Measurements from ENCODE around the gene TARBP1.
"Not testable (repeated sequence)": the region's sequence is repeated elsewhere in the genome, so short reads cannot be mapped to it uniquely, and the experiment has no call there.

The TARBP1 gene

DNA sequence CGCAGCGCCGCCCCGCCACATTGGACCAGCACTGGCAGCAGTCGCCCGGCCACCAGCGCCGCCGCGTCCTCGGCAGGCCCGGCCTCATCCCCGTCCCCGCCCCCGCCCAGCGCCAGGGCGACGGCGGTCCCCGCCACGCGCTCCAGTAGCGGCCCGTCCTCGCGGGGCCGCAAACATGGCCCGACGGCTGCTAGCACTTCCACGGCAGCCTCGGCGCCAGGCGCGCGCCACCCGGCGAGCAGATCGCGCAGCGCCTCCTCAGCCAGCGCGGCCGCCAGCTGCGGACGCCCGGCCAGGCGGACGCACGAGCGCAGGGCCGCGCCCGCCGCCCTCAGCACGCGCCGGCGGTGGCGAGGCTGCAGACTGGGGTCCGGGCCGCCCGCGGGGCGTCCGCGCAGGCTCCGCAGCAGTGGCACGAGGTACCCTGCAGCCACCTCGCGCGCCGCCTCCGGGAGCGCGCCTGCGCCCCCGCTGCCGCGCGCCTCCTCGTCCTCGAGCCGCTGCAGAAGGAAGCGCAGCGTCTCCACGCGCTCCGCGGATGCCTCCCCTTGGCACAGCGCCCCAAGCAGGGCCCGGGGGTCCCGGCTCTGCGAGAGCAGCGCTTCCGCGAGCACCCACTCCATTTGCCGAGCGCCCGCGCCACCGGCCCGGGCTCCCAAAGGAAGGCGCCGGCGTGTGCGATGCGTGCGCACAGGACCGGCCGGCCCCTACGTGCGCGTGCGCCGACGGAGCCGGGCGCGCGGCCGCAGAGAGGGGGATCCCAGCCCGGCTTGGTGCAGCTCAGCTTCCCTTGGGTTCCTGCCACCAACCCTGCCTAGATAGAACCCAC lies at the start of gene TARBP1:
TSS of gene TARBP1 (minus strand) at position 699 of the 829 bp plus-strand sequence. CDS start at position 623, 76 bp downstream.
- H3K27ac ChIP-seq (ENCODE audit: low read length), result no peak within 1 kb of the TSS
- H3K9me3 ChIP-seq (ENCODE audit: control insufficient read depth, low read depth, low read length), result no peaks in the 10 kb centered on the region
- peaks cover 30% of the 10 kb centered on the region for H3K27me3 ChIP-seq (ENCODE audit: control insufficient read depth, insufficient read depth, low read length)
- H3K36me3 ChIP-seq (ENCODE audit: control insufficient read depth, low read depth, low read length), result no peaks in the 10 kb centered on the region
- H3K4me1 ChIP-seq (ENCODE audit: control insufficient read depth, low read depth, low read length), result peaks cover 15% of the 10 kb centered on the region
- H3K9ac ChIP-seq (ENCODE audit: low read length), result peak within 1 kb of the TSS; percentile 69
- peak within 1 kb of the TSS; percentile 73 for H3K4me3 ChIP-seq (ENCODE audit: low read length)

- Histone ChIP-seq H3K27me3 (ENCODE audit: control insufficient read depth, insufficient read depth, low read length) (no peaks in the 10 kb centered on the region), H3K9me3 (ENCODE audit: control insufficient read depth, low read depth, low read length) (no peaks in the 10 kb centered on the region), H3K4me1 (ENCODE audit: control insufficient read depth, low read depth, low read length) (peaks cover 19% of the 10 kb centered on the region), H3K4me3 (ENCODE audit: low read length) (no peak overlapping the region), H3K36me3 (ENCODE audit: control insufficient read depth, low read depth, low read length) (no peaks in the 10 kb centered on the region), H3K27ac (ENCODE audit: low read length) (no peak overlapping the region), H3K9ac (ENCODE audit: low read length) (no peak overlapping the region)
Measured at GRCh38 chr1:234528074-234528865, 49.3 kb upstream of the TARBP1 start.

- no peaks in the 10 kb centered on the region for H3K36me3 ChIP-seq (ENCODE audit: control insufficient read depth, low read depth, low read length)
- no peak overlapping the region for H3K9ac ChIP-seq (ENCODE audit: low read length)
- H3K9me3 ChIP-seq (ENCODE audit: control insufficient read depth, low read depth, low read length), result no peaks in the 10 kb centered on the region
- no peak overlapping the region for H3K27ac ChIP-seq (ENCODE audit: low read length)
- H3K4me3 ChIP-seq (ENCODE audit: low read length), result no peak overlapping the region
- H3K4me1 ChIP-seq (ENCODE audit: control insufficient read depth, low read depth, low read length), result peaks cover 21% of the 10 kb centered on the region
- no peaks in the 10 kb centered on the region for H3K27me3 ChIP-seq (ENCODE audit: control insufficient read depth, insufficient read depth, low read length)
Measured at GRCh38 chr1:234527346-234527745, 48.4 kb upstream of the TARBP1 start.

- no peak overlapping the region for H3K9ac ChIP-seq (ENCODE audit: low read length)
- H3K36me3 ChIP-seq (ENCODE audit: control insufficient read depth, low read depth, low read length), result no peaks in the 10 kb centered on the region
- H3K4me3 ChIP-seq (ENCODE audit: low read length), result no peak overlapping the region
- H3K27ac ChIP-seq (ENCODE audit: low read length), result no peak overlapping the region
- H3K27me3 ChIP-seq (ENCODE audit: control insufficient read depth, insufficient read depth, low read length), result no peaks in the 10 kb centered on the region
- peaks cover 18% of the 10 kb centered on the region for H3K4me1 ChIP-seq (ENCODE audit: control insufficient read depth, low read depth, low read length)
- no peaks in the 10 kb centered on the region for H3K9me3 ChIP-seq (ENCODE audit: control insufficient read depth, low read depth, low read length)
Measured at GRCh38 chr1:234526922-234527321, 47.9 kb upstream of the TARBP1 start.

DNA sequence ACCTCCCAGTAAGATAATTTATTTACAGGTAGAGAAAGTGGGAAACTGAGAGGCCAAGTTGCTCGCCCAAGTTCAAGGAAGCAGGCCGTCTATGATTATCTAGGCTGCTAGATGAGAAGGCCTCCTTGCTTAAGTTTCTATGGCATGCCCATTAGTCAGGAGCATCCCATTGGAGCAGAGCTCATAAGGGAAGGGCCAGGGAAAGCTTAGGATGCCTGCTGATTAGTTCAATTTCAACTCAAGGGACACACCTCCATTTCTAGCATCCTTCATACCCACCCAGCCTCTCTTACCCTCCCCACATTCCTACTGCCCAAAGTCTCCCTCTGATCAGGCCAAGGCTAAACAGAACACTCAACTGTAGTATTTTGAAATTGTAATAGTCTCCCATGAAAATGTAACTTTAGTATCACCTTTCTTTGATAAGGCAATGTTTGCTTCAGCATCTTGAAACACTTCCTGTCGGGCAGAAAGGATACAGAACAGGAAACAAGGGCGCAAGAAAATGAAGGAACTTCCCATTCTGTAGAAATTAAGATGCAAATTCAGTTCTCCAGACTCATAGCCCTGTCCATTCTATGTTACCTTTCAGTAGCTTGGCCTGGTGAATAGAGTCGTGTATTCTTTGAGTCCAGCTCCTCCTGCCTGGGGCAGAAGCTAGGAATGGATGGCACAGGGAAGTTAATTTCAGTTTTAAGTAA lies 46.3 kb upstream of the TARBP1 start:
- no peaks in the 10 kb centered on the region for H3K9me3 ChIP-seq (ENCODE audit: control insufficient read depth, low read depth, low read length)
- H3K36me3 ChIP-seq (ENCODE audit: control insufficient read depth, low read depth, low read length), result no peaks in the 10 kb centered on the region
- H3K27me3 ChIP-seq (ENCODE audit: control insufficient read depth, insufficient read depth, low read length), result no peaks in the 10 kb centered on the region
- H3K4me1 ChIP-seq (ENCODE audit: control insufficient read depth, low read depth, low read length), result peaks cover 9% of the 10 kb centered on the region
- no peak overlapping the region for H3K4me3 ChIP-seq (ENCODE audit: low read length)
- H3K9ac ChIP-seq (ENCODE audit: low read length), result no peak overlapping the region
- H3K27ac ChIP-seq (ENCODE audit: low read length), result no peak overlapping the region

DNA sequence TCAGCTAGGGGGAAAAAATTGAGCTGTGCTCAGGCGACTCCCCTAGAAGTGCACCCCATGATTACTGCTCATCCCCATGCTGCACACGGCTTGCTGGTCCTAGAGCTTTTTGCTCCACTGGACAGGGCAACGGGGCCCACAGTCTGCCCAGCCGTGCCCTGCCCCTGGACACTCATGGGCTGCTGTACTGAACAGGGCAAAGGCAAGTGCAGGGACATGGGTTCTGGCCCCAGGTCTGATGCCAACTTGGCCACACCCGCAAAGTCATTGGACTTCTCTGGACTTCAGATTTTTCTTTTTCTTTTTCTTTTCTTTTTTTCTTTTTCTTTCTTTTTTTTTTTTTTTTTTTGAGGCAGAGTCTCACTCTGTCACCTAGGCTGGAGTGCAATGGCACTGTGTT lies 42.9 kb upstream of the TARBP1 start:
- Histone ChIP-seq H3K9ac (ENCODE audit: low read length) (no peak overlapping the region), H3K36me3 (ENCODE audit: control insufficient read depth, low read depth, low read length) (no peaks in the 10 kb centered on the region), H3K4me1 (ENCODE audit: control insufficient read depth, low read depth, low read length) (peaks cover 9% of the 10 kb centered on the region), H3K9me3 (ENCODE audit: control insufficient read depth, low read depth, low read length) (no peaks in the 10 kb centered on the region), H3K27ac (ENCODE audit: low read length) (no peak overlapping the region), H3K4me3 (ENCODE audit: low read length) (no peak overlapping the region), H3K27me3 (ENCODE audit: control insufficient read depth, insufficient read depth, low read length) (no peaks in the 10 kb centered on the region)

DNA sequence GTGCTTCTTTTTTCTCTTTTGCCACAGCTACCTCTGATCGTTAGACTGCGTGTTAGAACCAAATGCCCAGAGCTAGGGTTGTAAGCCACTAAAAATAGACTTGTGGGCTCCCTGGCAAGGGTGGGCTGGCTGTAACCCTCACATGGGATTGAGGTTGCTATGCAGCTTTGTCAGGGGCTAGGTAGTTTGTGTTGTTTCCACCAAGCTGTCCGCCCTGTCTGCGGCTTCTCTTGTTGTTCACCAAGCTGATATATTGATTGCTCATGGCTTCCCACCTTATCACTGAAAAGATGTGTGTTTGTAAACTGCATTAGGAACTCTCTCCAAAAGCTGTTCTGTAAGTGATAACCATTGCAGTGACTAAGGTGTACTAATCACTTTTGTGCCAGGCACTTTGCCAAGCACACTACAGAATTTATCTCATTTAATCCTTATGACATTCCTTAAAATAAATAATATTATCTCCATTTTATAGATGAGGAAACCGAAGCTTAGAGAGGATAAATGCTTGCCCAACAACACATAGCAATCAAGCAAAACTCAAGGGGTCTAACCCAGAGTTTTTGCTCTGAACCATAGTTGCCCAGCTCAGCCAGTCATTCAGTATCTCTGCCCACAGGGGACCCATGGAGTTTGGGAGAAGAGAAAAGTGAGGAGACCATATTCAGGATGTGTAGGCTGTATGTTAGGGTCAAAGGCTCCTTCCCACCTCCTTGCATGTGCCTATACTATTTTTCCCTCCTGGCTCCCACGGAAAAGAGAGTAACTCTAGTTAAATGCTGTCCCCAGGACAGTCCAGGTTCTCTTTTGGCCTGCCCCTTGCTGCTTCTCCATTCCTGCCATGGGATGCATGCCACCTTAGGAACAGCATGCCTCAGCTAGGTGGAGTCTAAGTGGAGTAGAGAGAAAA lies 42.2 kb upstream of the TARBP1 start:
- no peak overlapping the region for H3K27ac ChIP-seq (ENCODE audit: low read length)
- H3K4me1 ChIP-seq (ENCODE audit: control insufficient read depth, low read depth, low read length), result peaks cover 9% of the 10 kb centered on the region
- H3K36me3 ChIP-seq (ENCODE audit: control insufficient read depth, low read depth, low read length), result no peaks in the 10 kb centered on the region
- no peaks in the 10 kb centered on the region for H3K27me3 ChIP-seq (ENCODE audit: control insufficient read depth, insufficient read depth, low read length)
- no peak overlapping the region for H3K4me3 ChIP-seq (ENCODE audit: low read length)
- H3K9me3 ChIP-seq (ENCODE audit: control insufficient read depth, low read depth, low read length), result no peaks in the 10 kb centered on the region
- no peak overlapping the region for H3K9ac ChIP-seq (ENCODE audit: low read length)

- Histone ChIP-seq H3K4me1 (ENCODE audit: control insufficient read depth, low read depth, low read length) (peaks cover 20% of the 10 kb centered on the region), H3K27me3 (ENCODE audit: control insufficient read depth, insufficient read depth, low read length) (no peaks in the 10 kb centered on the region), H3K9me3 (ENCODE audit: control insufficient read depth, low read depth, low read length) (no peaks in the 10 kb centered on the region), H3K4me3 (ENCODE audit: low read length) (no peak overlapping the region), H3K9ac (ENCODE audit: low read length) (no peak overlapping the region), H3K36me3 (ENCODE audit: control insufficient read depth, low read depth, low read length) (no peaks in the 10 kb centered on the region), H3K27ac (ENCODE audit: low read length) (no peak overlapping the region)
Measured at GRCh38 chr1:234519506-234519905, 40.5 kb upstream of the TARBP1 start.

DNA sequence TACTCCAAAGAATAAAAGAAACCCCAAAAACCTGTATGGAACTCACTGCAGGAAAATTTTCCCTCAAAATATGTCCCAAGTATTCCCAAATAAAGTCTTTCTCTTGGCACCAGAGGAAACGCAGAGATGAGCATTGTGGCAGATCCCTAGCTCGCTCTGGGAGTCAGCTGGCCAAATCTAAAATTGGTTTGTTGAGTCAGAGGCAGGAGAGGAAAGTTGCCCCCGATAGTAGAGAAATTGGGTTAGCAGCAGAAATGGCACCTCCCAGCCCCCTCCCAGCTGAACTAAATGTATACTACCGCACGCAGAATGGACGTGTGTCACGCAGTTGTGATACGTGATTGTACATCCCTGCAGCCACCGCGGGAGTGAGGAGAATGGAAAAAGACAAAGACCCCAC lies 39.9 kb upstream of the TARBP1 start:
- H3K36me3 ChIP-seq (ENCODE audit: control insufficient read depth, low read depth, low read length), result no peaks in the 10 kb centered on the region
- H3K9ac ChIP-seq (ENCODE audit: low read length), result no peak overlapping the region
- no peak overlapping the region for H3K4me3 ChIP-seq (ENCODE audit: low read length)
- no peaks in the 10 kb centered on the region for H3K27me3 ChIP-seq (ENCODE audit: control insufficient read depth, insufficient read depth, low read length)
- no peaks in the 10 kb centered on the region for H3K9me3 ChIP-seq (ENCODE audit: control insufficient read depth, low read depth, low read length)
- H3K4me1 ChIP-seq (ENCODE audit: control insufficient read depth, low read depth, low read length), result peaks cover 18% of the 10 kb centered on the region
- H3K27ac ChIP-seq (ENCODE audit: low read length), result no peak overlapping the region

GRCh38 chr1:234518086-234518485 lies 39.1 kb upstream of the TARBP1 start:
- H3K9me3 ChIP-seq (ENCODE audit: control insufficient read depth, low read depth, low read length); H3K9ac ChIP-seq (ENCODE audit: low read length); H3K4me3 ChIP-seq (ENCODE audit: low read length); H3K27me3 ChIP-seq (ENCODE audit: control insufficient read depth, insufficient read depth, low read length); H3K36me3 ChIP-seq (ENCODE audit: control insufficient read depth, low read depth, low read length); H3K27ac ChIP-seq (ENCODE audit: low read length): not testable (repeated sequence)
- H3K4me1 ChIP-seq (ENCODE audit: control insufficient read depth, low read depth, low read length), result peaks cover 11% of the 10 kb centered on the region
